Breast epithelium (tissue), 3 donors: ENCODE measurements around the gene LPP.

ENCODE experiments used
- POLR2A ChIP-seq: fragments of 450-650 bp; IDR thresholded peaks from one replicate; pipeline ENCODE4 v1.6.1; 2016; ENCODE audit warnings: antibody characterized with exemption, mild to moderate bottlenecking, moderate library complexity
- POLR2AphosphoS5 ChIP-seq, 3 donors: sonication (generic); formaldehyde crosslinking; IDR thresholded peaks; one replicate each; pipeline ENCODE4 v1.6.1; 2017; ENCODE audit warnings: antibody characterized with exemption in 3 of 3
- TF ChIP-seq, protein P1 (sequence below), 3 donors: fragments of 450-650 bp; IDR thresholded peaks; one replicate each; pipeline ENCODE4 v1.5.1; 2016 to 2017; ENCODE audit warnings: antibody characterized with exemption in 3 of 3, mild to moderate bottlenecking in 3 of 3, moderate library complexity in 3 of 3

- TF ChIP-seq, protein P1, sequence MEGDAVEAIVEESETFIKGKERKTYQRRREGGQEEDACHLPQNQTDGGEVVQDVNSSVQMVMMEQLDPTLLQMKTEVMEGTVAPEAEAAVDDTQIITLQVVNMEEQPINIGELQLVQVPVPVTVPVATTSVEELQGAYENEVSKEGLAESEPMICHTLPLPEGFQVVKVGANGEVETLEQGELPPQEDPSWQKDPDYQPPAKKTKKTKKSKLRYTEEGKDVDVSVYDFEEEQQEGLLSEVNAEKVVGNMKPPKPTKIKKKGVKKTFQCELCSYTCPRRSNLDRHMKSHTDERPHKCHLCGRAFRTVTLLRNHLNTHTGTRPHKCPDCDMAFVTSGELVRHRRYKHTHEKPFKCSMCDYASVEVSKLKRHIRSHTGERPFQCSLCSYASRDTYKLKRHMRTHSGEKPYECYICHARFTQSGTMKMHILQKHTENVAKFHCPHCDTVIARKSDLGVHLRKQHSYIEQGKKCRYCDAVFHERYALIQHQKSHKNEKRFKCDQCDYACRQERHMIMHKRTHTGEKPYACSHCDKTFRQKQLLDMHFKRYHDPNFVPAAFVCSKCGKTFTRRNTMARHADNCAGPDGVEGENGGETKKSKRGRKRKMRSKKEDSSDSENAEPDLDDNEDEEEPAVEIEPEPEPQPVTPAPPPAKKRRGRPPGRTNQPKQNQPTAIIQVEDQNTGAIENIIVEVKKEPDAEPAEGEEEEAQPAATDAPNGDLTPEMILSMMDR (IDR thresholded peaks at IDR 0.05) = no peak
- TF ChIP-seq POLR2A = no peak
- TF ChIP-seq POLR2AphosphoS5 (IDR thresholded peaks at IDR 0.05) = no peak
Measured at GRCh38 chr3:188135271-188135670, 18.7 kb upstream of the LPP start.
